ENCODE data around the gene FGD2. TPM values are rescaled to one million over a fixed set of nuclear protein-coding genes. Genes with fewer than 3 reads are reported as not detected.

The FGD2 gene
- total and polyA plus RNA-seq, 9 of the 15 experiments (the other 6 are each of a cell fraction or from before 2014, with no cell fraction given): 0.09 TPM; not detected in 8

DNA sequence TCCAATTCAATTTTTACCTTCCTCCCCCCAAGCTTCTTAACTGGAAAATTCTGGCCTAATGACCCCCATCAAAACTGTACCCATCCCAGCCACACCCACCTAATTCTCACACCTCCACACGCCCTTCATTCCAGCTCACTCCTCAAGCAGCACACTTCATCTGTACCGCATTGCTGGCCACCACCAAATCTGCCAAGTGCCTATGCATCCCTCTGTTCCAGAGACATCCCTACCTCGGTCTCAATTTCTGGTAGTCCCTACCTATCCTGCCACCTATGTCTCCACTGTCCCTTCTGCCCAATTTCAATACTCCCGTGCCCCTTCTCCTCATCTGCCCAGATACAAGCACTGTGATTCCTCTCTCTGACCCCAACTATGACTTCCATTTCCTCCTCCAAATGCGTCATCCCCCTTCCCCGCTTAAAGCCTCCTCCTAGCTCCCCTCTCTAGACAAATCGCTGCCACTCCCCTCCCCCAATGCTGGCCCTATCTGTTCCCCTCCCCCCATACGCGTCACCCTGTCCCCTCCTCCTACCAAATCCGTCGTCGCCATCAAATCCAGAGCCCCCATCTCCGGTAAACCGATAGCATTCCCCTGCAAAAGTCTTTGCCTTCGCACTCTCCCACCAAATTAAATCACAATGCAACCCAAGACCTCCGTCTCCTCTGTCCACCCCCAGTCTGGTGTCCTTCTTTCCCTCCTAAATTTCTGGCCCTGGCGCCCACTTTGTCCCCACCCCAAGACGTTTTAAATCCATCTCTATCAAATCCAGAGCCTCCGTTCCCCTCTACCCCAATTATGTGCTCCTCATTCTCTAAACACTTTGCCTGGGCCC is 20.7 kb upstream of the FGD2 start (continued):
- TF ChIP-seq ZBTB7A (IDR thresholded peaks at IDR 0.05; ENCODE audit: borderline replicate concordance, control insufficient read depth, low read depth, low read length): peak; percentile 52; the same call in 1 of the 2 replicates
- 0 out of 4 replicates have a peak, but pooled peaks of 1 of the 2 experiments have one; percentile 38 for TF ChIP-seq CSDE1 (IDR thresholded peaks at IDR 0.05)
- TF ChIP-seq ZBTB12 (CRISPR knock-in tag; IDR thresholded peaks at IDR 0.05): no peak
- no peak for TF ChIP-seq SIN3B (IDR thresholded peaks at IDR 0.05; ENCODE audit: low read depth)
- TF ChIP-seq ELF2 (CRISPR knock-in tag; IDR thresholded peaks at IDR 0.05): no peak
- TF ChIP-seq, protein P1, sequence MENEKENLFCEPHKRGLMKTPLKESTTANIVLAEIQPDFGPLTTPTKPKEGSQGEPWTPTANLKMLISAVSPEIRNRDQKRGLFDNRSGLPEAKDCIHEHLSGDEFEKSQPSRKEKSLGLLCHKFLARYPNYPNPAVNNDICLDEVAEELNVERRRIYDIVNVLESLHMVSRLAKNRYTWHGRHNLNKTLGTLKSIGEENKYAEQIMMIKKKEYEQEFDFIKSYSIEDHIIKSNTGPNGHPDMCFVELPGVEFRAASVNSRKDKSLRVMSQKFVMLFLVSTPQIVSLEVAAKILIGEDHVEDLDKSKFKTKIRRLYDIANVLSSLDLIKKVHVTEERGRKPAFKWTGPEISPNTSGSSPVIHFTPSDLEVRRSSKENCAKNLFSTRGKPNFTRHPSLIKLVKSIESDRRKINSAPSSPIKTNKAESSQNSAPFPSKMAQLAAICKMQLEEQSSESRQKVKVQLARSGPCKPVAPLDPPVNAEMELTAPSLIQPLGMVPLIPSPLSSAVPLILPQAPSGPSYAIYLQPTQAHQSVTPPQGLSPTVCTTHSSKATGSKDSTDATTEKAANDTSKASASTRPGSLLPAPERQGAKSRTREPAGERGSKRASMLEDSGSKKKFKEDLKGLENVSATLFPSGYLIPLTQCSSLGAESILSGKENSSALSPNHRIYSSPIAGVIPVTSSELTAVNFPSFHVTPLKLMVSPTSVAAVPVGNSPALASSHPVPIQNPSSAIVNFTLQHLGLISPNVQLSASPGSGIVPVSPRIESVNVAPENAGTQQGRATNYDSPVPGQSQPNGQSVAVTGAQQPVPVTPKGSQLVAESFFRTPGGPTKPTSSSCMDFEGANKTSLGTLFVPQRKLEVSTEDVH (IDR thresholded peaks at IDR 0.05; ENCODE audit: low read depth, partially characterized antibody): no peak
- TF ChIP-seq ZNF76 (CRISPR knock-in tag; IDR thresholded peaks at IDR 0.05; ENCODE audit: borderline replicate concordance): no peak
- TF ChIP-seq ZNF586 (CRISPR knock-in tag; conservative IDR thresholded peaks at IDR 0.05): no peak
- TF ChIP-seq, protein P2, sequence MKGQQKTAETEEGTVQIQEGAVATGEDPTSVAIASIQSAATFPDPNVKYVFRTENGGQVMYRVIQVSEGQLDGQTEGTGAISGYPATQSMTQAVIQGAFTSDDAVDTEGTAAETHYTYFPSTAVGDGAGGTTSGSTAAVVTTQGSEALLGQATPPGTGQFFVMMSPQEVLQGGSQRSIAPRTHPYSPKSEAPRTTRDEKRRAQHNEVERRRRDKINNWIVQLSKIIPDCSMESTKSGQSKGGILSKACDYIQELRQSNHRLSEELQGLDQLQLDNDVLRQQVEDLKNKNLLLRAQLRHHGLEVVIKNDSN (CRISPR knock-in tag; IDR thresholded peaks at IDR 0.05): peak; percentile 33; the same call in 1 of the 2 replicates
- no peak; the same call in 1 of the 2 replicates for TF ChIP-seq JUN (IDR thresholded peaks at IDR 0.05; ENCODE audit: borderline replicate concordance, low read depth, low read length)
- no peak for TF ChIP-seq JUN (CRISPR knock-in tag; IDR thresholded peaks at IDR 0.05; ENCODE audit: borderline replicate concordance)
- no peak for TF ChIP-seq RUNX1 (IDR thresholded peaks at IDR 0.05; ENCODE audit: low read depth)
- TF ChIP-seq ZNF740 (CRISPR knock-in tag; IDR thresholded peaks at IDR 0.05): no peak
- TF ChIP-seq ZNF740 (tag; IDR thresholded peaks at IDR 0.05): no peak
- TF ChIP-seq NFE2 (IDR thresholded peaks at IDR 0.05; ENCODE audit: low read depth): no peak
- no peak for TF ChIP-seq ESRRA (IDR thresholded peaks at IDR 0.05; ENCODE audit: borderline replicate concordance, low read depth)
- no peak for TF ChIP-seq ZEB2 (IDR thresholded peaks at IDR 0.05)
- no peak for TF ChIP-seq ETS2 (tag; IDR thresholded peaks at IDR 0.05; ENCODE audit: borderline replicate concordance, poor library complexity, severe bottlenecking)
- no peak for TF ChIP-seq EWSR1 (IDR thresholded peaks at IDR 0.05; ENCODE audit: borderline replicate concordance, low read depth, partially characterized antibody)
- no peak for TF ChIP-seq RAD51 (IDR thresholded peaks at IDR 0.05; ENCODE audit: borderline replicate concordance, low read depth)
- TF ChIP-seq MCM5 (IDR thresholded peaks at IDR 0.05; ENCODE audit: low read depth): no peak
- no peak for TF ChIP-seq ZNF165 (CRISPR knock-in tag; IDR thresholded peaks at IDR 0.05; ENCODE audit: borderline replicate concordance)
- no peak for TF ChIP-seq KDM5B (IDR thresholded peaks at IDR 0.05; ENCODE audit: insufficient replicate concordance, low read depth, low read length)
